Fibroblast of skin of scalp (primary cell): ENCODE results near the gene GRAMD1C.

Experiments used
- DNase-seq: peaks from one replicate; pipeline ENCODE4 v3.0.0-alpha.2; 2013

GRAMD1C gene

DNA sequence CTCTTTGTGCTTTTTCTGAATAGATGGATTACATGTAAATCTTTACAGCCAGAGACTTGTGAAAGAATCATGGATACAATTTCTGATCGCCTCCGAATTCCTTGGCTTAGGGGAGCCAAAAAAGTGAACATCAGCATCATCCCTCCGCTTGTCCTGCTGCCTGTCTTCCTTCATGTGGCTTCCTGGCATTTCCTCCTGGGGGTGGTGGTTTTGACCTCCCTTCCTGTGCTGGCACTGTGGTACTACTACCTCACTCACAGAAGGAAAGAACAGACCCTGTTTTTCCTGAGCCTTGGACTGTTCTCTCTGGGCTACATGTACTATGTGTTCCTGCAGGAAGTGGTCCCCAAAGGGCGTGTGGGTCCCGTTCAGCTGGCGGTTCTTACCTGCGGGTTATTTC lies 115.1 kb downstream of the GRAMD1C start:
- no peak for DNase-seq

DNA sequence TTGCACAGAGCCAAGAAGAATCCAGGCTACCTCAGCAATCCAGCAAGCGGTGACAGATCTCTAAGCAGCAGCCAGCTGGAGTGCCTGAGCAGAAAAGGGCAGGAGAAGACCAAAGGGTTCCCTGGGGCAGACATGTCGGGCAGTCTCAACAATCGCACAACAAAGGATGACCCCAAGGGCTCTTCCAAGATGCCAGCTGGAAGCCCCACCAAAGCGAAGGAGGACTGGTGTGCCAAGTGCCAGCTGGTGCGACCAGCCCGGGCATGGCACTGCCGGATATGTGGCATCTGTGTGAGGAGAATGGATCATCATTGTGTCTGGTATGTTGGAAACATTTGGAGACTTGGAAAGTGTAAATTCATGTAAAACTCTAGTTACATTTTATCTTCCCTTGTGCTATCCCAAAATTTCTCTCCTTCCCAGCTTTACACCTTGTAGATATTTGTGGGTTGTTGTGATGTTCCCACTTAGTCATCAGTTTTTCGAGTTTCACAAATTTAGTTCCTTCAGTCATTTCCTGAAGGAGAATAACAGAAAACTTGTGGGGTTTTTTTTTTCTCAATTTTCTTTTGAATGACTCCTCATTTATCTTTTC lies 115.6 kb downstream of the GRAMD1C start:
- no peak for DNase-seq

DNA sequence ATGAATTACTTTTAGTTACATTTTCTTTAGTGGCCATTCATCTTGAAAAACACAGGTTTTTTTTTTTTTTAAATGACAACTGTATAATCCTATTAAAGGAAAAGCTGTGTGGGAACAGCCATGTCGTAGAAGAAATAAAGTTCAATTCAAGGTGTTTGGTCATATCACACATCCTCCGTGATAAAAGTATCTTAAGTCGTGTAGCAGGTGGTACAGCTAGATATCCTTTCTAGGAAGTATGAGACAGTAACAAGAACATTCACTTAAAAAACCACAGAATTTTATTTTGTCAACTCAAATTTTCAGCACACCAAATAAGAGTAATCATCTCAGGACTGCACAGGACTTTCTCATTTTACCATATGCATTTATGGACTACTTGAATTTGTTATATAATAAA lies 125.3 kb downstream of the GRAMD1C start:
- DNase-seq: no peak

DNA sequence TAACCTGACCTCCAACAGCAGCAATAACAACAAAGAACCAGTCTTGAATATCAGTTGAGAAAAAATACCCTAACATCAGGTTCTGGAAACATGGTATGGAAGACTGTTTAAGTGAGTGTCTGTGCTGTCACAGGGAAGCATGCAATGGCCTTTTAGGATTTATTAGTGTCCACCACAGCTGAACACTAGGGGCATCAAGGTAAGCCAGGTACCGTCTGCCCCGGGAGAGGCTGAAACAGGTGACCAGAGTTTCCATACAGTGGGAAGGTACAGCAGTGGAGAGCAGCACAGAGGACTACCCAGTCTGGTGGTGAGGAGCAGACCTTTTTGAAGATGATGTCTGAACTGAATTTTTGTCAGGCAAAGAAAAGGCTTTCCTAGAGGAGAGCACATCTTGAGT lies 127.6 kb downstream of the GRAMD1C start:
- no peak for DNase-seq

DNA sequence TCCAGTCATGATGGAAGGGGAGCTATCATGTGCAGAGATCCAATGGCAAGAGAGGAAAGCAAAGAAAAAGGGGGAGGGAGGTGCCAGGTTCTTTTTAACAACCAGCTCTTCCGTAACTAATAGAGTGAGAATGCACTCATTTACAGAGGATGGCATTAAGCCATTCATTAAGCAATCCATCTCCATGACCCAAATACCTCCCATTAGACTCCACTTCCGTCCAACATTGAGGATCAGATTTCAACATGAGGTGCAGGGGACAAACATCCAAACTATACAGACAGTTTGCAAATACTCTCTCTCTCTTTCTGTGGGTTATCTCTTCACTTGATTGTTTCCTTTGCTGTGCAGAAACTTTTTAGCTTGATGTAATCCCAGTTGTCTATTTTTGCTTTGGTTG lies 130.4 kb downstream of the GRAMD1C start:
- DNase-seq: no peak

DNA sequence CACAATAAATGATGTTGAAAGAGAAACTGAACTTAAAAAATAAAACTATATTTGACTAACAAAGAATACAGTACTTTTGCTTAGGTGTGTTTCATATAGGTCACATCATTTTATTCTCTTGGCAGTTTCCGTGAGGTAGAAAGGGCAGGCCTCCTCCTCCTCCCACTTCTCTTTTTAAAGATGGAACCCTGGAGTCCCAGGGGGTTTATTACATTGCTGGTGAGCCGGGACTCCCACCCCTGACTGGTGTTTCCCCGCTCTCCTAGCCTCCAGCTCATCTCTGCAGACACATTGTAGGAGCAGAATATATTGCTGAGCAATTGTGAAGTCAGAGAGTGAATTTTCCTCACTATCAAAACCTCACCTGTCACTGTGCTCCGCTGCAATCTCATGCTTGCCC lies 139.2 kb downstream of the GRAMD1C start:
- DNase-seq: no peak

DNA sequence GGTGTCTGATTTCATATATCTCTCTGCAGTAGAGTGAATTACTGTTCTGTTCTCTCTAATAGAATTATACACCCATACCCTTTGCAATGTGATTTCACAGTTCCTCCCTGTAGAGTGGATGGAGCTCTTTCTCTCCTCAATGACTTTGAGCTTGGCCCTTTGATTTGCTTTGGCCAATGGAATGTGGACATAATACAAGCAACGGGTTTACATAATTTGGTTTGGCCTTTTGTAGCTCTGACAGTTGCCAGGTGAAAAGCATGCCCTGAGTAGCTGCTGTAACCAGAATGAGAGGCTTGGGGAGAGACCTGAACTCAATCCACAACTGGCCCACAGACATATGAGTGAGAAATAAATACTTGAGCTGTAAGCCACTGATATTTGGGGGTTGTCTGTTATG lies 141.3 kb downstream of the GRAMD1C start:
- no peak for DNase-seq

DNA sequence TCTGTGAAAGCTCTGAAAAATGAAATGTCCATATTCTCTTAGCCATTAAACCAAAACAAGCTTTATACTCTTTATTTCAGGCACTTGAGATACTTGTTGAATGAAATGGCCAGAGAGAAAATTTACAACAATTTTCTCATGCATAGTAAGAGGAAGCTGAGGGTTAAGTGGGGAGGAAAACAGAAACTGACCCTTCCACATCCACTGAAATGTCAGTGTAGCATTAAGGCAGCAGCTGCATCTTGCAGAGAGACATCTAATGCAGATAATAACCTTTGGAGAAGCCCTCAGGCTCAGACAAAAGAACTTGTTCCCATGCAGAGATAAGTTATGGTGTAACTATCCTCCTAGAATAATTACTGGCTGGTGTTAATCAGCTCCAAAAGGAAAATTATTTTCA lies 143.2 kb downstream of the GRAMD1C start:
- DNase-seq: no peak

DNA sequence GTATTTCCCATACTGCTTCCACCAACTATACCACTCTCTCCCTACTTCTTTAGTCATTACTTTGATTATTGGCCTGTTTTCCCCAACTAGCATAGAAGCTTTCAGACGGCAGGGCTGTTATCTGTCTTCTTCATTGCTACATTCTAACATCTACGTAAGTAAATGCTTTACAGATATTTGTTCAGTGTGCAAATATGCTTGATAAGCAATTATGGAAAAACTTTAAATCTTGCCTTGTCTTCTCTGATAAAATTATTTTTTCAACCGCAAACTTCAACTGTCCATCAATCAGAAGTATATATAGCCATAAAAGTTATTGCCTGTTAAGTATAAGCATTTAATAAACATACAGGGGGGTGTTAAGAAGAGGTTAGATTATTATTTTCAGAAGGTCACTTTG lies 145.0 kb downstream of the GRAMD1C start:
- no peak for DNase-seq

DNA sequence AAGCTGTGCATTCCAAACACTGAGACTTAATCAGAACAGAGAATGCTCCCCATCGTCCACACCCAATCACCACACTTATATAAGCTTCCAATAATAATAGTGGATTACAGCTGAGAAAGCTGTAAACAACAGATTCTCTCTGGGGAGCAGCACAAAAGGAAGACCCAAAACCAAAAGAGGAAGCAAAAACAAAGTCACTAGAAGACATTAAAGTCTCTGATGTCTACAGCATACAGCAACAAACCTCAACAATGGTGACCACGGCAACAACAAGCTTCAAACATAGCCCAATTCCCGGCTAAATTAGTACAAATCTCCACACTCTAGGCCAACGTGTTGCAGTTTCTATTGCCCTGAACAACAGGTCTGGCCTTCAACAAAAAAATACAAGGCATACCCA lies 147.0 kb downstream of the GRAMD1C start:
- no peak for DNase-seq
